CD4-positive, alpha-beta T cell treated with Interleukin-10 for 1 hour (primary cell): Measurements from ENCODE around the gene CYP27B1.
A peak's percentile ranks its signal among the peaks of the same experiment; 100 is the strongest.
"Not testable (repeated sequence)": the region's sequence is repeated elsewhere in the genome, so short reads cannot be mapped to it uniquely, and the experiment has no call there.

ENCODE experiments used
- DNase-seq: peaks from one replicate; pipeline ENCODE4 v3.0.0-alpha.2; 2020

The CYP27B1 gene

GRCh38 chr12:57783466-57783801, 16.6 kb upstream of the CYP27B1 start:
- DNase-seq: no peak

DNA sequence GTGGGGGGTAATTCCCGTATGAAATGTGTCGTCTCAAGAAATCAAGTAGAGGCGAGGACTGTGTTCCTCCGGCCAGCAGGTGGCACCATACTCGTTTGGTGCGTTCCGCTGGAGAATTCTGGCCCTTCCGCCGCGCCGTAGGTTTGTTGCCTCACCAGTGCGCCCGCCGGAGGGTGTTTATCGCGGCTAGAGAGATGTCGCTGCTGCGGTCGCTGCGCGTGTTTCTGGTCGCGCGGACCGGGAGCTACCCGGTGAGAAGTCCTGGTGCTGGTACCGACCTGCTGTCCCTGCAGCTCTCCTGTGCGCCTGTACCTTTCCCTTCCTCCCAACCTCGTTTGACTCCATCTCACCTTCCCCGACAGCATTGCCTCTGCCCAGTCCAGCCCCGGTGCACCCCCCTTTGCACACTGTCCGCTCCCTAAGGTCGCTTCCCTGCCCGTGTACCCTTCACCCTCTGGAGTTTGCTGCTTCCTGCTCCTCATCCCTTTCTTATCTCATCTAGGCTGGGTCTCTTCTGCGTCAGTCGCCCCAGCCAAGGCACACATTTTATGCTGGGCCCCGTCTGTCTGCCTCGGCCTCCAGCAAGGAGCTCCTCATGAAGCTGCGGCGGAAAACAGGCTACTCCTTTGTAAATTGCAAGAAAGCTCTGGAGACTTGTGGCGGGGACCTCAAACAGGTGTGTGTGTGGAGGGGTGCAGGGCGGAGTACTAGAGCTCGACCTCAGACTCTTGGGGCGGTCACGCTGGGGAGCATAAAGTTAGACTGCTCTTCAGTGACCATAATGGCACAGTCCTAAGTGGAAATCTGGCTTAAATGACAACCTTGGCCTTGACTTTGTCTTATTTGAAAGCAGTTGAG, 16.0 kb upstream of the CYP27B1 start, which contains the start of gene TSFM:
TSFM (plus strand) TSS at position 180 of the 858 bp plus-strand sequence; CDS start at position 195, 15 bp downstream.
- peak; percentile 97 for DNase-seq

DNA sequence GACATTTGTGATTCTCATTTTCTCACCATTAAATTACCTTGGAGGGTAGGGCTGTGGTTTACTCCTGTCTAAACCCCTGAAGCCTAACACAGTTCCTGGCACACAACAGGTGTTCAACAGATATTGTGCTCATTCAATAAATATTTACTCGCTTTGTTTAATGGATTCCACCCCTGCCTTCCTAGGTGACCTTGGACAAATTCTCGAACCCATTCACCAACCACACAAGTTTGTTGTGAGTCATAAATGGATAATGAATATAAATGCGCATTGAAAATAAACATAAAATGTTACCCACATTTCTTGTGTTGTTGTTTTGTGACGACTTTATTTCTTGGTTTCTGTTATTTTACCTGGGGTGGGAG, 15.3 kb upstream of the CYP27B1 start:
- no peak for DNase-seq

DNA sequence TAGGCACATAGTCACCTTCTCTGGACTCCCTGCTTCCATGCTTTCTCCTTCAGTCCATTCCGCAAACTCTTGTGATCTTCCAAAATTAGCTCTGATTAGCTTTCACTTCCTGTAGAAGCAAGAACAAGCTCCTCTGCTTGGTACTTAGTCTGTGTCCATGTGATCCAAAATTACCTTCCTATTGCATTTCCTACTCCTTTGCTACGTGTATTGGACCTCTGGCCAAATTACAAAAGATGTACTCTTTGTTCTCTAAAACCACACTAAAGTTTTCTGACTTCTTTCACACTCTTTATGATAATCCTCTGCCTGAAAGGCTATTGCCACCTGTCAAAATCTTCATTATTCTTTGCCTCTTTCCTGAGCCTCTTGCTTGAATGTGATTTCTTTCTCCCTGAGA, 14.9 kb upstream of the CYP27B1 start:
- DNase-seq: no peak

DNA sequence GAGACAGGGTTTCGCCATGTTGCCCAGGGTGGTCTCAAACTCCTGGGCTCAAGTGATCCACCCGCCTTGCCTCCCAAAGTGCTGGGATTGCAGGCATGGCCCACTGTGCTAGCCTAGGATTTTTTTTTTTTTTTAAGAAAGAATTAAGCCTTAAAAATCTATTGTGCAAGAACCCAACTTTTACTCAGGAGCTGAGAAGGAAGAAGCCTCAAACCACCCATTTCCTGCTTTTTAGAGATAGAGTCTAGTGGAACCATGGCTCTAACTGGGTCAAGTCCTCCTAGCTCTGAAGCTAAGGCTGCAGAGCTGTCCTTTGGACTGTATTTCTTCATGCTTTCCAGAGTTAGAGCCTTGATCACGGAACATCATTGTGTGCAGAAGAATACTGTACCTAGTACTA, 14.4 kb upstream of the CYP27B1 start:
- DNase-seq: peak; percentile 33

DNA sequence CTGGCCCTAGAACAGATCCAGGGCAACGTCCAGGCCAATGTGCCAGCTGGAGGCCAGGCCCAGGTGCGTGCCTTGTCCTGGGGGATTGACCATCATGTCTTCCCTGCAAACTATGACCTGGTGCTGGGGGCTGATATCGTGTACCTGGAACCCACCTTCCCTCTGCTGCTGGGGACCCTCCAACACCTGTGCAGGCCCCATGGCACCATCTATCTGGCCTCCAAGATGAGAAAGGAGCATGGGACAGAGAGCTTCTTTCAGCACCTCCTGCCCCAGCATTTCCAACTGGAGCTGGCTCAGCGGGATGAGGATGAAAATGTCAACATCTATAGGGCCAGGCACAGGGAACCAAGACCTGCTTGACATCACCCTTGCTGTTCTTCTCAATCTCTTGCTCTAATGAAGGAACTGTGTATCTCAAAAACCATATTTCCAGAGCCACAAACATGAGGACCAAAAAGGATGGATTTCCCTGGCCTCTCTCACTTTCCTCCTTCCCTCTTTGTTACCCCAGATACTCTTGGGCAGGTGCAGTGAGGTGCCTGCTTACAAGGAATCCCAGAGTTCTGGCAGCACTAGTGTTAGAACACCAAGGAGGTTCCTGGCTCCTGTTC, 13.5 kb upstream of the CYP27B1 start:
- no peak for DNase-seq

DNA sequence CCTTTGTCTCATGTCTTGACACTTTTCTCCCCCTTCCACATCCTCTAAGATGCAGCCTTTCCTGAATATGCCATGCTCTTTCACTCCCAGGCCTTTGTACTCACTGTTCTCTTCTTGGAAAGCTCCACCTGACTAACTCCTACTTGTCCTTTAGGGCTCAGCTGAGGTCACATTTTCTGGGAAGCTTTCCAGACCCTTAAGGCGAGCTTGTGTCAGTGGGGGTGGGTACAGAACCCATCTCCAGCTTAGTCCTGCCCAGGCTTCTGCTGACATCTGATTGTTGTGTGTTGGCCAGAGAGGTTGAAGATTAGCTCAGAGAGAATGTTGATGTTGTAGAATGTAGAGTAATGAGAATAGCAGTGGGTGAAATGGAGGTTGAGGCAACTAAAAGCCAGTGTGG, 12.9 kb upstream of the CYP27B1 start:
- no peak for DNase-seq

DNA sequence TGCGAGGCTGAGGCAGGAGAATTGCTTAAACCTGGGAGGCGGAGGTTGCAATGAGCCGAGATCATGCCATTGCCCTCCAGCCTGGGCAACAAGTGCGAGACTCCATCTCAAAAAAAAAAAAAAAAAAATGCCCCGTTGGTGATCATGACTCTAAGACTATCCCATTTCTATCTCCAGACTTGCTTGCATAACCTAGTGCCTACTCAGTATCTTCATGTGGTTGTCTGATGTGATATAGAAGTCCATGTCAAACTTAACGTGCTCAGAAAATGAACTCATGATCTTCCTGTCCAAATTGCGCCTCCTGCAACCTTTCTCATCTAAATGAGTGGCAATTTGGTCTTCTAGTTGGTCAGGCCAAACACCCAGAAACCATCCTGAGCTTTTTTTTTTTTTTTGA, 11.0 kb upstream of the CYP27B1 start:
- DNase-seq: no peak

GRCh38 chr12:57777367-57777766, 10.5 kb upstream of the CYP27B1 start:
- no peak for DNase-seq

DNA sequence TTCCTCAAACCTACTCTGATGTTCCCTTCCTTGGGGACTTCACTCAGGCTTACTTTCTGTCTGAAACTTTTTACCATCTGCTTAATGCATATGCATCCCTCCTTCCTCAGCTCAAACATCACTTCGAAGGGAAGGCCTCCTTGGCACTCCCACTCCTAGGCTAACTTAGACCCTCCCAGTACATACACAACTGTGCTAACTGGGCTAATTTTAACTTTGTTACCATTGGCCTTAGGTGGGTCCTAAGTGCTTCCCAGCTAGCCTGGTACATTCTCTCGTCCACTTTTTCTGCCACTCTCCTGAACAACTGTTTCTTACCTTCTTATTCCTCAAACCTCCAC, 9.3 kb upstream of the CYP27B1 start:
- DNase-seq: no peak

DNA sequence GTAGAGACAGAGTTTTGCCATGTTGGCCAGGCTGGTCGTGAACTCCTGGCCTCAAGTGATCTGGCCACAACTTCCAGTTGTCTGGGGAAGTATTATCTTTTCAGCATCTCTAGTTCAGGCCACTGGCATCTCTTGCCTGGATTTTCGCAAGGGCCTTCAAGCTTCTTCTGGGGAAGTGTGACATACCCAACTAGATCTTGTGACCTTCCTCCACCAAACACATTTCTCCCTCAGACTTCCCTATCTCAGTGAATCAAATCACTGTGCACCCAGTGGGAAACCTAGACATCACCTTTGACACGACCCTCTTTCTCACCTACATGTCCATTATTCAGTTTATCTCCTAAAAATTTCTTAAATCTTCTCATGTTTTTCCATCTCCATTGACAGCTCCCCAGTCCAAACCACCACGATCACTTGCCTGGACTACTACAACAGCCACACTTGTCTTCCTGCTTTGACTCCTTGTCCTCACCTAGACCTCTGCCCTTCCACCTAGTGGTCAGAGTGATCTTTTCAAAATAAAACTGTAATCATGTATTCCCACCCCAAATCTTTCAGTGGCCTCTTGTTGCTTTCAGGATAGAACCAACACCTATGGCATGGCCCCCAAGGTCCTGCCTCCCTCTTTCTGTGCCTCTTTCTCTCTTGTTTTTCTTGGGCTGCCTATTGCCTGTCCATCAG, 8.8 kb upstream of the CYP27B1 start:
- no peak for DNase-seq

DNA sequence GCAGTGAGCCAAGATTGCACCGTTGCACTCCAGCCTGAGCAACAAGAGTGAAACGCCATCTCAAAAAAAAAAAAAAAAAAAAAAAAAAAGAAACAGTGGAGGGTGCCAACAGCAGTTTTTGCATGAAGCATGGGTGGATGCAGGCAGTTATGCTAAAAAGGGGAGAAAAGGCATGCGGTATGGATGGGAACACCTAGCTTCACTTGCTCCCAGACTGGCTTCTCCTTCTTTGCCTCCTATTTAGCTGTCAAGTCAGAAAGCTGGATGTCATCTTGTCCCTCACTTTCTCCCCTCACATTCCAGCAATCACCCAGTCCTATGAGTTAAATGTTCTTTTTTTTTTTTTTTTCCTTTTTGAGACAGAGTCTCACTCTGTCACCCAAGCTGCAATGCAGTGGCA, 8.2 kb upstream of the CYP27B1 start:
- DNase-seq: no peak

DNA sequence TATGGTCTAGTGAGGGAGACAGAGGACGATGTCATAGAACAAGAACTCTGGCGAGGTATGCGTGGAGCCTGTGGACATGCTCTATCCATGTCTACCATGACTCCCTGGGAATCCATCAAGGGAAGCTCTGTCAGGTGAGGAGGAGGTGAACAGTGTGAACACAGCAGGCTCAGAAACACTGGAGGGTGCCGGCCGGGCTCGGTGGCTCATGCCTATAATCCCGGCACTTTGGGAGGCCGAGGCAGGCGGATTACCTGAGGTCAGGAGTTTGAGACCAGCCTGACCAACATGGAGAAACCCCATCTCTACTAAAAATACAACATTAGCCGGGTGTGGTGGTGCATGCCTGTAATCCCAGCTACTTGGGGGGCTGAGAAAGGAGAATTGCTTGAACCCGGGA, 7.8 kb upstream of the CYP27B1 start:
- not testable (repeated sequence) for DNase-seq

- no peak for DNase-seq
These were observed 5.8 kb upstream of the CYP27B1 start, which contains the start of gene EEF1AKMT3 for GRCh38 chr12:57772429-57773322. EEF1AKMT3 (plus strand) TSS chr12:57772614; CDS start chr12:57772725, 111 bp downstream.

GRCh38 chr12:57771873-57772428, 5.1 kb upstream of the CYP27B1 start, which contains the start of gene METTL1:
METTL1 (minus strand) TSS chr12:57772105; CDS start chr12:57772083, 22 bp downstream.
- DNase-seq: peak; percentile 92

DNA sequence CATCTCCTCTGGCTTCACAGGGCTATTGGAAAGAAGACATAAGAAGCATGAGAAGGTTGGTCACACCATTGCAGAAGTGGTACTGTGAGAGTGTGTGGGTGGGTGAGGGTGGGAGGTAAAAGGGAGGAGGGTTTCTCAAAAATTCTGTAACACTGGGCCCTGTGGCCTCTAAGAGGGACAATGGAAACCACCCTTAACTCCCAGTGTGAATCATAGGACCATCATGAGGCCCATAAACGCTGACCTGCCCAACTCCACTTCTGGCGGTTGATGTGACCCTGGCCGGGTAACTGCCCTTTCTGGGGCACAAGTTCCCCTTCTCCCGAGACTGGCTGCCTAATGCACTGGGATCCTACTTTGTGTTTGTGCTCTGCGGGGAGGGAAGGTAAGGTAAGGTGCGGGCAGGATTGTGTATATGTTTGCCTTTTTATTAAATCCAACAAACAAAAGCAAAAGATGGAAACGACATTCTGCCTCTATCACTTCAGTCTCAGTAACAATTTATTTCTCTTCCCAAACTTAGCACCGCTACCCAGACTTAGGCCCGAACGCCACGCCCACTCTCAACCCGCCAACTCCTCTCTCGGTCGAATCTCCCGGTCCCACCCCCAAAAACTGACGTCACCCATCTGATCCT, 4.5 kb upstream of the CYP27B1 start:
- peak; percentile 85 for DNase-seq

DNA sequence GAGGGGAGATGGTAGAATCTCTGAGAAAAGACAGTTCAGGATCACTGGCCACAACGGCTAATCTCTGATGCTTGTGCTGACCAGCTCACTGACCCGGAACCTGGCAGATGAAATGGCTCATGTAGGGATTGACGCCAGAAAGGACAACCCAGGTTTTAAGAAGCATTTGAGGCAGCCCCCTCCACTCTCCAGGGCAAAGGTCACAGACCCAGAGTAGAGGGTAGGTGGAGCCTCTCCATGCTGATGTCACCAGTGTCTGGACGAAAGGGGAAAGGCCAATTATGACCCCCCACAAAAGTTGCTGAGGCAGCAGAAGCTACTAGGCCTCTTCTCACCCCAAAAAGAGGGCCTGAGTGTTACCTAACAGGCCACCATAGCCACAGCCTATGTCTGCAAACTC, 3.9 kb upstream of the CYP27B1 start:
- DNase-seq: no peak

- no peak for DNase-seq
These were observed 2.7 kb upstream of the CYP27B1 start for GRCh38 chr12:57769594-57769993.

GRCh38 chr12:57767876-57768275, 998 bp upstream of the CYP27B1 start:
- DNase-seq: no peak

GRCh38 chr12:57767305-57767698, 424 bp upstream of the CYP27B1 start:
- DNase-seq: no peak

- DNase-seq: no peak
These were observed 997 bp downstream of the CYP27B1 start for GRCh38 chr12:57765698-57766463.
